AG09309 (cell line): ENCODE measurements around the gene FAM204A.
A peak's percentile ranks its signal among the peaks of the same experiment; 100 is the strongest.

ENCODE experiments used
- DNase-seq: peaks from one replicate; pipeline ENCODE4 v3.0.0-alpha.2; 2010; ENCODE audit warnings: low read depth
- H3K4me3 ChIP-seq: 2 replicates; pipeline ENCODE4 v1.5.1; 2011; ENCODE audit warnings: mild to moderate bottlenecking, low read depth, low read length, moderate library complexity; ENCODE audit not compliant: control insufficient read depth
- CTCF ChIP-seq: IDR thresholded peaks from 2 replicates; pipeline ENCODE4 v1.5.1; 2011; ENCODE audit warnings: mild to moderate bottlenecking, low read depth, low read length, inconsistent platforms; ENCODE audit not compliant: insufficient read depth, control insufficient read depth; ENCODE audit errors: missing control alignments

Gene FAM204A

DNA sequence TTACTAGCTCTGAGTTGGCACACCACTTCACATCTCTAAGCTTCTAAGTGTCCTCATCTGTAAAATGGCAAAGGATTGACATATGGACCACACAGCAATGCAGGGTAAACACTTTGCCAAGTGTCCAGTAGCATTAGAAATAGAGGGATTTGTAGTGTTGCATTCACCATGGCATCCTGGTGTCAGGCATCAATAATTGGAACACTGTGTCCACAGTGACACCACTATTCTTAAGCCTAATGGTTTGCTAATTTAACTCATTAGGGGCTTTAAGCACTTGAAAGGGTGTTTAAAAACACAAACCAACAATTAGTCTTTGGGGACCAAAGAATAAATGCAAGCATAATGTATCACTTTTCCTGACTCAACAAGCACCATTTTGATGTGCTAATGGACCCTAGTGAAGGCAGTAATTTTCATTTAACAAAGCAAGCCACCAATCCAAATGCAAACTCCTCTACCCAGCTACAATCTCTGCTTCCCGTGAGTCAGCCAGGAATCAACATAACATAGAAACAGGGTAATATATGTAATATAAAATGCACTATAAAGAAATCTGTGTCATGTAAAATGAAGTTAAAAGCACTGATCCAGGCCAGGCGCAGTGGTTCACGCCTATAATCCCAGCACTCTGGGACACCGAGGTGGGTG is 75.9 kb downstream of the FAM204A start:
- no peak overlapping the region for H3K4me3 ChIP-seq
- TF ChIP-seq CTCF = no peak
- no peak for DNase-seq

DNA sequence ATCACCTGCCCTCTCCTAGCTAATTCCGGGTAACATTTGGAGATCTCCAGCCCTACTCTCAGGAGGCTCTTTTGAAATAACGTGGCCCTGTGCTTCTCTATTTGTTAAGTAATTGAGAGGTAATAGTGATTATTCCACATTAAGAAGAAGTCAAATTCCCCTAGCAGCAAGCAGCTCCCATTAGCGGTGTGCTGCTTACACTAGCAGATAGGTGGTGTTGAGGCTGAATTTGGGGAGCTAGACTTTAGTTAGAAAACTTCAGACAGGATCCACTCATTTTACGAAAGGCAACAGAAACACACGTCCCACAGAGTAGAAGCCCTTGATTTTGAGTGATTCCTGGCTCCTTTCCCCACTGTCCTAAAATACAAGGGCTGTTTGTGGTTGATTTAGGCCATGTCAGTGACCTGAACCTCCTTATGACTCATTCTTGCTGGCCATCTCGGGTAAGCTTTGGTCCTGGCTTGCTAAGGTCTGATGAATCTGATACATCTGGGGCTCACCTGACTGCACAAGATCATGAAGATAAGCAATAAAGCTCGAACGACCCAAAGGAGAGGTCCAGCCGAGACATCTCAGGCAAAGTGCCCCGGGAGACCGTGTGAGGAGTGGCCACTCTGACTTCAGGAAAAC is 77.2 kb downstream of the FAM204A start:
- no peak for DNase-seq
- no peak overlapping the region for H3K4me3 ChIP-seq
- TF ChIP-seq CTCF = no peak

- H3K4me3 ChIP-seq = no peak overlapping the region
- no peak for TF ChIP-seq CTCF
- no peak for DNase-seq
These were observed 77.9 kb downstream of the FAM204A start for GRCh38 chr10:118264252-118264651.

GRCh38 chr10:118262538-118262937 is 79.6 kb downstream of the FAM204A start:
- no peak overlapping the region for H3K4me3 ChIP-seq
- TF ChIP-seq CTCF = no peak
- no peak for DNase-seq

- DNase-seq = no peak
- TF ChIP-seq CTCF = peak; percentile 59
- H3K4me3 ChIP-seq = no peak overlapping the region
These were observed 82.7 kb downstream of the FAM204A start for GRCh38 chr10:118259288-118259906.

DNA sequence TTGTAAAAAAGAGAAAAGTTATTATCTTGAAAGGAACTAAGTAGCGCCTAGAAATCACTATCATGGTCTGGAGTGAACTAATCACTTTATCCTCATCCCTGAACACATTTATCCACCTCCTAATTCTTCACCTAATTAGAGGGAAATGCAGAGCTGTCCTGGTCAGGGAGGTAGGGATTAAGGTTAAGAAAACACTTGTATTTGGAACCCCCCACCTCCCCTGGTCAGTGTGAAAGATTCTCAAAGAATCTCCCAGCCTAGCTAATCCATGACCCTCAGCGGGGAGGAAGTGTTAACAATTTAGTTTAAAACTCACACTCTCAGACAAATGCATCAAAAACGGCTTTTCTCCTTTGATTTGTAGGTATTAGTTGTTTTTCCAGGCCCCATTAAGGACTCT is 83.8 kb downstream of the FAM204A start:
- TF ChIP-seq CTCF = no peak
- no peak for DNase-seq
- no peak overlapping the region for H3K4me3 ChIP-seq
